DOHH2 (cell line): ENCODE data around the gene POLRMT.

Experiments used
- H3F3A ChIP-seq: fragments of 200-600 bp; sonication (generic), shearing (Covaris generic); 2 replicates; pipeline ENCODE4 v1.6.0; 2016; ENCODE audit warnings: antibody characterized with exemption, mild to moderate bottlenecking; ENCODE audit not compliant: control insufficient read depth, insufficient read depth
- H3K27ac ChIP-seq: fragments of 200-600 bp; sonication (generic); 2 replicates; pipeline ENCODE4 v1.5.1; 2014; ENCODE audit warnings: low read depth, mild to moderate bottlenecking, low read length, moderate library complexity
- H3K27me3 ChIP-seq: fragments of 200-600 bp; sonication (generic); 2 replicates; pipeline ENCODE4 v1.6.1; 2014; ENCODE audit warnings: mild to moderate bottlenecking, low read length, mixed read lengths; ENCODE audit not compliant: control insufficient read depth
- H3K36me3 ChIP-seq: fragments of 200-600 bp; sonication (generic); 2 replicates; pipeline ENCODE4 v1.6.1; 2014; ENCODE audit warnings: mild to moderate bottlenecking, low read length, moderate library complexity, mixed read lengths; ENCODE audit not compliant: control insufficient read depth
- H3K4me1 ChIP-seq: fragments of 200-600 bp; sonication (generic); 2 replicates; pipeline ENCODE4 v1.6.1; 2014; ENCODE audit warnings: mild to moderate bottlenecking, low read length, mixed read lengths; ENCODE audit not compliant: control insufficient read depth
- H3K4me2 ChIP-seq: fragments of 200-600 bp; sonication (generic); 2 replicates; pipeline ENCODE4 v1.6.0; 2014; ENCODE audit warnings: mild to moderate bottlenecking, low read length, moderate library complexity
- H3K4me3 ChIP-seq: fragments of 200-600 bp; sonication (generic); 2 replicates; pipeline ENCODE4 v1.5.1; 2014; ENCODE audit warnings: mild to moderate bottlenecking, low read length, mixed read lengths
- H3K79me2 ChIP-seq: fragments of 200-600 bp; sonication (generic); 2 replicates; pipeline ENCODE4 v1.6.1; 2014; ENCODE audit warnings: mild to moderate bottlenecking, low read length, mixed read lengths; ENCODE audit not compliant: control insufficient read depth
- H3K9me2 ChIP-seq: fragments of 200-600 bp; sonication (generic); replicated peaks from 2 replicates; pipeline ENCODE4 v1.6.1; 2014; ENCODE audit warnings: mild to moderate bottlenecking, low read length, mixed read lengths; ENCODE audit not compliant: control insufficient read depth
- H3K9me3 ChIP-seq: fragments of 200-600 bp; sonication (generic); 2 replicates; pipeline ENCODE4 v1.6.1; 2014; ENCODE audit warnings: antibody characterized with exemption, low read length, mixed read lengths; ENCODE audit not compliant: control insufficient read depth, insufficient read depth
- H4K20me1 ChIP-seq: fragments of 200-600 bp; sonication (generic); 2 replicates; pipeline ENCODE4 v1.6.0; 2014; ENCODE audit warnings: low read depth, mild to moderate bottlenecking, antibody characterized with exemption, low read length, moderate library complexity; ENCODE audit not compliant: control insufficient read depth, insufficient read depth
- CTCF ChIP-seq: fragments of 200-600 bp; sonication (generic); IDR thresholded peaks from one replicate; pipeline ENCODE4 v1.5.1; 2014; ENCODE audit warnings: antibody characterized with exemption, mild to moderate bottlenecking, low read depth, low read length; ENCODE audit not compliant: poor library complexity, severe bottlenecking
- EZH2phosphoT487 ChIP-seq: fragments of 200-600 bp; sonication (generic); IDR thresholded peaks from 2 replicates; pipeline ENCODE4 v1.6.1; 2017; ENCODE audit warnings: borderline replicate concordance, mild to moderate bottlenecking, antibody characterized with exemption, low read length, moderate library complexity, mixed read lengths

The POLRMT gene

GRCh38 chr19:652467-653389 is 19.4 kb upstream of the POLRMT start:
- Histone ChIP-seq H3K4me3 (no peak overlapping the region), H3K9me3 (no peaks in the 10 kb centered on the region), H3K36me3 (peaks cover 77% of the 10 kb centered on the region), H3K27me3 (no peaks in the 10 kb centered on the region), H3F3A (no peaks in the 10 kb centered on the region), H3K9me2 (no peaks in the 10 kb centered on the region), H4K20me1 (peaks cover 18% of the 10 kb centered on the region), H3K79me2 (peaks cover 68% of the 10 kb centered on the region), H3K4me1 (no peaks in the 10 kb centered on the region), H3K27ac (no peak overlapping the region), H3K4me2 (no peak overlapping the region)
- TF ChIP-seq EZH2phosphoT487, result no peak
- TF ChIP-seq CTCF, result no peak

GRCh38 chr19:651991-652390 is 18.7 kb upstream of the POLRMT start:
- Histone ChIP-seq H3K9me3 (no peaks in the 10 kb centered on the region), H3K4me1 (no peaks in the 10 kb centered on the region), H3K4me3 (no peak overlapping the region), H3K36me3 (peaks cover 76% of the 10 kb centered on the region), H3F3A (no peaks in the 10 kb centered on the region), H3K4me2 (no peak overlapping the region), H3K27ac (no peak overlapping the region), H4K20me1 (peaks cover 18% of the 10 kb centered on the region), H3K9me2 (no peaks in the 10 kb centered on the region), H3K27me3 (no peaks in the 10 kb centered on the region), H3K79me2 (peaks cover 61% of the 10 kb centered on the region)
- no peak for TF ChIP-seq CTCF
- TF ChIP-seq EZH2phosphoT487, result no peak

GRCh38 chr19:651114-651818 is 17.9 kb upstream of the POLRMT start:
- peaks cover 54% of the 10 kb centered on the region for H3K79me2 ChIP-seq
- no peak for TF ChIP-seq CTCF
- no peak for TF ChIP-seq EZH2phosphoT487
- H3K4me2 ChIP-seq, result no peak overlapping the region
- no peak overlapping the region for H3K27ac ChIP-seq
- H3F3A ChIP-seq, result no peaks in the 10 kb centered on the region
- H4K20me1 ChIP-seq, result peaks cover 18% of the 10 kb centered on the region
- no peaks in the 10 kb centered on the region for H3K9me3 ChIP-seq
- no peaks in the 10 kb centered on the region for H3K4me1 ChIP-seq
- peaks cover 78% of the 10 kb centered on the region for H3K36me3 ChIP-seq
- no peaks in the 10 kb centered on the region for H3K27me3 ChIP-seq
- H3K9me2 ChIP-seq, result no peaks in the 10 kb centered on the region
- no peak overlapping the region for H3K4me3 ChIP-seq
